ENCODE results near the gene SLC35F1. TPM values are rescaled to one million over a fixed set of nuclear protein-coding genes. Genes with fewer than 3 reads are reported as not detected.
"Not testable (repeated sequence)": the region's sequence is repeated elsewhere in the genome, so short reads cannot be mapped to it uniquely, and the experiment has no call there.

SLC35F1 gene
- not detected for total RNA-seq

GRCh38 chr6:117906958-117907600 is at the start of gene SLC35F1:
Gene SLC35F1, plus strand, starts transcription at chr6:117907264.
- H3K4me1 Mint-ChIP-seq (ENCODE audit: low read depth in 2 of 2) = peaks cover 0 to 4% of the 10 kb centered on the region in 2 donors
- H3K4me3 Mint-ChIP-seq = peak within 1 kb of the TSS; percentile 42
- no peaks in the 10 kb centered on the region for H3K9me3 Mint-ChIP-seq
- ATAC-seq = peak; percentile 57 to 72
- DNase-seq (ENCODE audit: low spot score) = no peak
- H3K27me3 Mint-ChIP-seq = peaks cover 39 to 55% of the 10 kb centered on the region in 2 donors
- no peaks in the 10 kb centered on the region for H3K36me3 Mint-ChIP-seq
- H3K27ac Mint-ChIP-seq = no peak within 1 kb of the TSS

- peaks cover 0 to 14% of the 10 kb centered on the region in 2 donors for H3K27me3 Mint-ChIP-seq
- not testable (repeated sequence) for H3K36me3 Mint-ChIP-seq; H3K4me1 Mint-ChIP-seq (ENCODE audit: low read depth in 2 of 2); H3K4me3 Mint-ChIP-seq; ATAC-seq; H3K27ac Mint-ChIP-seq; DNase-seq (ENCODE audit: low spot score); H3K9me3 Mint-ChIP-seq
Measured at GRCh38 chr6:117858601-117859000, 48.5 kb upstream of the SLC35F1 start.

- Mint-ChIP-seq H3K27me3 (peaks cover 0 to 8% of the 10 kb centered on the region in 2 donors), H3K9me3 (peaks cover 7% of the 10 kb centered on the region), H3K4me3 (no peak overlapping the region), H3K36me3 (no peaks in the 10 kb centered on the region), H3K27ac (no peak overlapping the region), H3K4me1 (ENCODE audit: low read depth in 2 of 2) (no peaks in the 10 kb centered on the region)
- ATAC-seq (no peak), DNase-seq (ENCODE audit: low spot score) (no peak)
Measured at GRCh38 chr6:117861545-117861944, 45.5 kb upstream of the SLC35F1 start.

- no peak for ATAC-seq
- DNase-seq (ENCODE audit: low spot score) = no peak
- Mint-ChIP-seq H3K36me3 (no peaks in the 10 kb centered on the region), H3K27ac (no peak overlapping the region), H3K4me1 (ENCODE audit: low read depth in 2 of 2) (no peaks in the 10 kb centered on the region), H3K27me3 (no peaks in the 10 kb centered on the region), H3K4me3 (no peak overlapping the region), H3K9me3 (peaks cover 6% of the 10 kb centered on the region)
Measured at GRCh38 chr6:117866561-117866960, 40.5 kb upstream of the SLC35F1 start.

- no peak overlapping the region for H3K4me3 Mint-ChIP-seq
- H3K9me3 Mint-ChIP-seq = peaks cover 6% of the 10 kb centered on the region
- ATAC-seq (no peak), DNase-seq (ENCODE audit: low spot score) (no peak)
- H3K4me1 Mint-ChIP-seq (ENCODE audit: low read depth in 2 of 2) = no peaks in the 10 kb centered on the region
- no peaks in the 10 kb centered on the region for H3K36me3 Mint-ChIP-seq
- no peak overlapping the region for H3K27ac Mint-ChIP-seq
- peaks cover 0 to 2% of the 10 kb centered on the region in 2 donors for H3K27me3 Mint-ChIP-seq
Measured at GRCh38 chr6:117870486-117871242, 36.4 kb upstream of the SLC35F1 start.

- no peak for DNase-seq (ENCODE audit: low spot score)
- H3K27me3 Mint-ChIP-seq = peaks cover 9 to 18% of the 10 kb centered on the region in 2 donors
- no peaks in the 10 kb centered on the region for H3K4me1 Mint-ChIP-seq (ENCODE audit: low read depth in 2 of 2)
- H3K4me3 Mint-ChIP-seq = no peak overlapping the region
- no peak for ATAC-seq
- no peaks in the 10 kb centered on the region for H3K36me3 Mint-ChIP-seq
- no peak overlapping the region for H3K27ac Mint-ChIP-seq
- H3K9me3 Mint-ChIP-seq = no peaks in the 10 kb centered on the region
Measured at GRCh38 chr6:117880824-117881223, 26.2 kb upstream of the SLC35F1 start.

GRCh38 chr6:117890172-117890571 is 16.9 kb upstream of the SLC35F1 start:
- H3K27ac Mint-ChIP-seq = no peak overlapping the region

GRCh38 chr6:117906507-117906957 is 532 bp upstream of the SLC35F1 start:
- Mint-ChIP-seq H3K4me3 (peak overlapping the region; percentile 42), H3K9me3 (no peaks in the 10 kb centered on the region), H3K36me3 (no peaks in the 10 kb centered on the region), H3K27me3 (peaks cover 37 to 55% of the 10 kb centered on the region in 2 donors), H3K27ac (no peak overlapping the region), H3K4me1 (ENCODE audit: low read depth in 2 of 2) (peaks cover 0 to 4% of the 10 kb centered on the region in 2 donors)
- ATAC-seq (peak in 1 of 2 donors; percentile 14), DNase-seq (ENCODE audit: low spot score) (no peak)

More at GRCh38 chr6:117890172-117890571, 16.9 kb upstream of the SLC35F1 start:
- H3K9me3 Mint-ChIP-seq = peaks cover 5% of the 10 kb centered on the region
- H3K36me3 Mint-ChIP-seq = no peaks in the 10 kb centered on the region
- peaks cover 13 to 21% of the 10 kb centered on the region in 2 donors for H3K27me3 Mint-ChIP-seq
- H3K4me3 Mint-ChIP-seq = no peak overlapping the region
- H3K4me1 Mint-ChIP-seq (ENCODE audit: low read depth in 2 of 2) = no peaks in the 10 kb centered on the region
- no peak for ATAC-seq
- no peak for DNase-seq (ENCODE audit: low spot score)

- H3K9me3 Mint-ChIP-seq = no peaks in the 10 kb centered on the region
- H3K36me3 Mint-ChIP-seq = no peaks in the 10 kb centered on the region
- H3K4me3 Mint-ChIP-seq = no peak overlapping the region
- ATAC-seq (peak in 1 of 2 donors; percentile 43), DNase-seq (ENCODE audit: low spot score) (no peak)
- peaks cover 39 to 55% of the 10 kb centered on the region in 2 donors for H3K27me3 Mint-ChIP-seq
- H3K4me1 Mint-ChIP-seq (ENCODE audit: low read depth in 2 of 2) = peaks cover 0 to 4% of the 10 kb centered on the region in 2 donors
- H3K27ac Mint-ChIP-seq = no peak overlapping the region
Measured at GRCh38 chr6:117907601-117908245, 659 bp downstream of the SLC35F1 start.

- no peak for DNase-seq (ENCODE audit: low spot score)
- peak in 1 of 2 donors; percentile 36 for ATAC-seq
- H3K9me3 Mint-ChIP-seq = no peaks in the 10 kb centered on the region
- H3K27ac Mint-ChIP-seq = no peak overlapping the region
- no peaks in the 10 kb centered on the region for H3K36me3 Mint-ChIP-seq
- H3K4me3 Mint-ChIP-seq = peak overlapping the region; percentile 62
- H3K4me1 Mint-ChIP-seq (ENCODE audit: low read depth in 2 of 2) = peaks cover 0 to 4% of the 10 kb centered on the region in 2 donors
- H3K27me3 Mint-ChIP-seq = peaks cover 39 to 54% of the 10 kb centered on the region in 2 donors
Measured at GRCh38 chr6:117908246-117909068, 1.4 kb downstream of the SLC35F1 start.

- peaks cover 31 to 42% of the 10 kb centered on the region in 2 donors for H3K27me3 Mint-ChIP-seq
- no peak overlapping the region for H3K4me3 Mint-ChIP-seq
- H3K36me3 Mint-ChIP-seq = no peaks in the 10 kb centered on the region
- H3K27ac Mint-ChIP-seq = no peak overlapping the region
- H3K4me1 Mint-ChIP-seq (ENCODE audit: low read depth in 2 of 2) = peaks cover 0 to 4% of the 10 kb centered on the region in 2 donors
- DNase-seq (ENCODE audit: low spot score) (no peak), ATAC-seq (no peak)
- no peaks in the 10 kb centered on the region for H3K9me3 Mint-ChIP-seq
Measured at GRCh38 chr6:117909638-117910037, 2.6 kb downstream of the SLC35F1 start.

- DNase-seq (ENCODE audit: low spot score) (no peak), ATAC-seq (no peak)
- peaks cover 25 to 34% of the 10 kb centered on the region in 2 donors for H3K27me3 Mint-ChIP-seq
- H3K36me3 Mint-ChIP-seq = no peaks in the 10 kb centered on the region
- no peak overlapping the region for H3K4me3 Mint-ChIP-seq
- no peak overlapping the region for H3K27ac Mint-ChIP-seq
- H3K4me1 Mint-ChIP-seq (ENCODE audit: low read depth in 2 of 2) = peaks cover 0 to 4% of the 10 kb centered on the region in 2 donors
- H3K9me3 Mint-ChIP-seq = no peaks in the 10 kb centered on the region
Measured at GRCh38 chr6:117910549-117910948, 3.5 kb downstream of the SLC35F1 start.

GRCh38 chr6:117911150-117911549 is 4.1 kb downstream of the SLC35F1 start:
- no peak overlapping the region for H3K27ac Mint-ChIP-seq
- no peaks in the 10 kb centered on the region for H3K36me3 Mint-ChIP-seq
- ATAC-seq = no peak
- H3K27me3 Mint-ChIP-seq = peaks cover 21 to 28% of the 10 kb centered on the region in 2 donors
- H3K4me3 Mint-ChIP-seq = no peak overlapping the region
- DNase-seq (ENCODE audit: low spot score) = no peak
- no peaks in the 10 kb centered on the region for H3K9me3 Mint-ChIP-seq
- H3K4me1 Mint-ChIP-seq (ENCODE audit: low read depth in 2 of 2) = peaks cover 0 to 4% of the 10 kb centered on the region in 2 donors

All from natural killer cell treated with Interleukin-12 subunit alpha and Interleukin-12 subunit beta and Interleukin-15 and Interleukin-18, amount 100 ng/mL, for 72 hours (primary cell).